ENCODE measurements around the gene DLL3.

Gene DLL3

GRCh38 chr19:39516270-39516669 is 17.5 kb downstream of the DLL3 start:
- Mint-ChIP-seq H3K27me3 (ENCODE audit: low read depth) (peaks cover 54% of the 10 kb centered on the region), H3K9me3 (no peaks in the 10 kb centered on the region), H3K4me1 (ENCODE audit: low read depth) (peaks cover 8% of the 10 kb centered on the region), H3K4me3 (peak overlapping the region; percentile 2), H3K36me3 (ENCODE audit: low read depth) (no peaks in the 10 kb centered on the region), H3K27ac (no peak overlapping the region)
- no peak for DNase-seq (ENCODE audit: low spot score)

GRCh38 chr19:39517432-39517831 is 18.7 kb downstream of the DLL3 start:
- H3K36me3 Mint-ChIP-seq (ENCODE audit: low read depth) = no peaks in the 10 kb centered on the region
- H3K27me3 Mint-ChIP-seq (ENCODE audit: low read depth) = peaks cover 54% of the 10 kb centered on the region
- peaks cover 8% of the 10 kb centered on the region for H3K4me1 Mint-ChIP-seq (ENCODE audit: low read depth)
- no peak overlapping the region for H3K27ac Mint-ChIP-seq
- H3K4me3 Mint-ChIP-seq = no peak overlapping the region
- no peak for DNase-seq (ENCODE audit: low spot score)
- H3K9me3 Mint-ChIP-seq = no peaks in the 10 kb centered on the region

DNA sequence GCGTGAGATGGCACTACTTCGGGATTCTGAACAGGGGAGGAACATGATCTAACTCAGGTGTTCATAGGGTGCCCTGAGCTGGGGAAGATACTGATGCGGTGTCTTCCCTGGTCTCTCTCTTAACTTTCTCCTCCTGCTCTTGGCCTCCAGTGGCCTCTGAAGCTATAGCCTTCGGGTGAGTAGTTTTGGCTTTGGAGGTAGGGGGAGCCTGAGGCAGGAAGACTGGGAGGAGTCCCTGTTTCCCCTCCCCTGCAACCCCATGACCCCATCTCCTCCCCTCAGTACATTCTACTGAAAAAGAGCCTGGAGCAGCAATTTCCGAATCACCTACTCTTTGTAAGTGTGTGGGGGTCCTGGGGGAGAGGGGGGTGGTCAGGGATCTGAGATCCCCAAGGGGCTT is 19.7 kb downstream of the DLL3 start:
- no peaks in the 10 kb centered on the region for H3K9me3 Mint-ChIP-seq
- H3K27me3 Mint-ChIP-seq (ENCODE audit: low read depth) = peaks cover 47% of the 10 kb centered on the region
- no peak overlapping the region for H3K4me3 Mint-ChIP-seq
- H3K36me3 Mint-ChIP-seq (ENCODE audit: low read depth) = no peaks in the 10 kb centered on the region
- no peak overlapping the region for H3K27ac Mint-ChIP-seq
- peaks cover 8% of the 10 kb centered on the region for H3K4me1 Mint-ChIP-seq (ENCODE audit: low read depth)
- no peak for DNase-seq (ENCODE audit: low spot score)

DNA sequence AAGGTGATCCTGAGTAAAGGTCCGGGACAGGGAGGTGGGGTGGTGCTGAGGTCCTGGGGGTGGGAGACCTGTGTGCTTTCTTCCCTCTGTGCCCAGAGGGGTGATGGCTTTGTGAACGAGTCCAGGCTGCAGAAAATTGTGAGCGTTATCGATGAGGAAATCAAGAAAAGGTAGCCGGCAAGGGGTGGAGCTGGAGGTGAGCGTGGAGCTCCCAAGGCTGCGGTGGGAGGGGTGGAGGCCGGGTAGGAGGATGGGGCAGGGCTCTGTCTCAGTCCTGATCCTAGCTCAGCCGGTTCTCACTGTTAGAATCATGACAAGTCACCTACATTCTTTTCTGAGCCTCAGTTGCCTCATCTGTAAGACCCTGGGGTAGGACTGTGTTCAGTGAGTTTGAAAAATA is 20.2 kb downstream of the DLL3 start:
- H3K27me3 Mint-ChIP-seq (ENCODE audit: low read depth) = peaks cover 42% of the 10 kb centered on the region
- H3K4me1 Mint-ChIP-seq (ENCODE audit: low read depth) = peaks cover 8% of the 10 kb centered on the region
- no peaks in the 10 kb centered on the region for H3K36me3 Mint-ChIP-seq (ENCODE audit: low read depth)
- H3K27ac Mint-ChIP-seq = no peak overlapping the region
- no peak for DNase-seq (ENCODE audit: low spot score)
- H3K4me3 Mint-ChIP-seq = no peak overlapping the region
- H3K9me3 Mint-ChIP-seq = no peaks in the 10 kb centered on the region

- Mint-ChIP-seq H3K4me3 (no peak overlapping the region), H3K27me3 (ENCODE audit: low read depth) (peaks cover 26% of the 10 kb centered on the region), H3K27ac (no peak overlapping the region), H3K4me1 (ENCODE audit: low read depth) (peaks cover 4% of the 10 kb centered on the region), H3K9me3 (no peaks in the 10 kb centered on the region), H3K36me3 (ENCODE audit: low read depth) (no peaks in the 10 kb centered on the region)
- DNase-seq (ENCODE audit: low spot score) = no peak
Measured at GRCh38 chr19:39520541-39521484, 22.1 kb downstream of the DLL3 start.

- Mint-ChIP-seq H3K27ac (no peak overlapping the region), H3K9me3 (no peaks in the 10 kb centered on the region), H3K4me1 (ENCODE audit: low read depth) (peaks cover 3% of the 10 kb centered on the region), H3K27me3 (ENCODE audit: low read depth) (no peaks in the 10 kb centered on the region), H3K36me3 (ENCODE audit: low read depth) (peaks cover 3% of the 10 kb centered on the region), H3K4me3 (no peak overlapping the region)
- DNase-seq (ENCODE audit: low spot score) = no peak
Measured at GRCh38 chr19:39524495-39524894, 25.7 kb downstream of the DLL3 start.

- Mint-ChIP-seq H3K4me3 (no peak overlapping the region), H3K4me1 (ENCODE audit: low read depth) (peaks cover 3% of the 10 kb centered on the region), H3K27me3 (ENCODE audit: low read depth) (no peaks in the 10 kb centered on the region), H3K27ac (no peak overlapping the region), H3K9me3 (no peaks in the 10 kb centered on the region), H3K36me3 (ENCODE audit: low read depth) (peaks cover 3% of the 10 kb centered on the region)
- DNase-seq (ENCODE audit: low spot score) = no peak
Measured at GRCh38 chr19:39525205-39525604, 26.5 kb downstream of the DLL3 start.

- peaks cover 13% of the 10 kb centered on the region for H3K4me1 Mint-ChIP-seq (ENCODE audit: low read depth)
- H3K36me3 Mint-ChIP-seq (ENCODE audit: low read depth) = peaks cover 8% of the 10 kb centered on the region
- DNase-seq (ENCODE audit: low spot score) = no peak
- H3K4me3 Mint-ChIP-seq = peak overlapping the region; percentile 93
- H3K9me3 Mint-ChIP-seq = no peaks in the 10 kb centered on the region
- no peaks in the 10 kb centered on the region for H3K27me3 Mint-ChIP-seq (ENCODE audit: low read depth)
- H3K27ac Mint-ChIP-seq = peak overlapping the region; percentile 73
Measured at GRCh38 chr19:39531834-39532232, 33.1 kb downstream of the DLL3 start.

GRCh38 chr19:39532233-39533002 is 33.7 kb downstream of the DLL3 start, which contains the start of gene EID2B:
EID2B (minus strand) TSS chr19:39532852; CDS start chr19:39532802, 50 bp downstream.
- Mint-ChIP-seq H3K4me3 (peak within 1 kb of the TSS; percentile 93), H3K27me3 (ENCODE audit: low read depth) (no peaks in the 10 kb centered on the region), H3K36me3 (ENCODE audit: low read depth) (peaks cover 9% of the 10 kb centered on the region), H3K4me1 (ENCODE audit: low read depth) (peaks cover 14% of the 10 kb centered on the region), H3K9me3 (no peaks in the 10 kb centered on the region), H3K27ac (peak within 1 kb of the TSS; percentile 84)
- peak; percentile 97 for DNase-seq (ENCODE audit: low spot score)

GRCh38 chr19:39533003-39533512 is 34.3 kb downstream of the DLL3 start:
- DNase-seq (ENCODE audit: low spot score) = no peak
- H3K27ac Mint-ChIP-seq = no peak overlapping the region
- H3K36me3 Mint-ChIP-seq (ENCODE audit: low read depth) = peaks cover 13% of the 10 kb centered on the region
- no peaks in the 10 kb centered on the region for H3K9me3 Mint-ChIP-seq
- peak overlapping the region; percentile 57 for H3K4me3 Mint-ChIP-seq
- H3K27me3 Mint-ChIP-seq (ENCODE audit: low read depth) = no peaks in the 10 kb centered on the region
- peaks cover 17% of the 10 kb centered on the region for H3K4me1 Mint-ChIP-seq (ENCODE audit: low read depth)

GRCh38 chr19:39533791-39534190 is 35.0 kb downstream of the DLL3 start:
- peaks cover 19% of the 10 kb centered on the region for H3K4me1 Mint-ChIP-seq (ENCODE audit: low read depth)
- H3K27ac Mint-ChIP-seq = no peak overlapping the region
- peaks cover 15% of the 10 kb centered on the region for H3K36me3 Mint-ChIP-seq (ENCODE audit: low read depth)
- H3K27me3 Mint-ChIP-seq (ENCODE audit: low read depth) = no peaks in the 10 kb centered on the region
- no peak for DNase-seq (ENCODE audit: low spot score)
- H3K4me3 Mint-ChIP-seq = no peak overlapping the region
- no peaks in the 10 kb centered on the region for H3K9me3 Mint-ChIP-seq

DNA sequence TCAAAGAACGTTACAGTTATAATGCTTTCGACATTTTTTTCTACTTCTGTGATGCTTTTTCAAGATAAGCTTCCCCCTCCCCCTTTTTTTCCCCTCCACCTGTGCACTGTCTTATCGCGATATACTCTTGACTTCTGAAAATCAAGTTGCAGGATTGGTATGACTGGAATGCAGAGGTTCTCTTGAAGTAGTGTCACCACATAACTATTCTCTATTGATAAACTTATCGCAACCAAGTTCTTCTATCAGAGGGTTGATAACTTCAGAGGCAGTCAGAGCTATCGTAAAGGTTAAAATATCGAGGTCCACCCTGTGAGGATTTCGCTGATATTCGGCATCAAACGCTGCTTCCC is 40.4 kb downstream of the DLL3 start:
- peaks cover 27% of the 10 kb centered on the region for H3K4me1 Mint-ChIP-seq (ENCODE audit: low read depth)
- H3K27me3 Mint-ChIP-seq (ENCODE audit: low read depth) = no peaks in the 10 kb centered on the region
- H3K27ac Mint-ChIP-seq = peak overlapping the region; percentile 75
- H3K36me3 Mint-ChIP-seq (ENCODE audit: low read depth) = peaks cover 18% of the 10 kb centered on the region
- DNase-seq (ENCODE audit: low spot score) = no peak
- H3K4me3 Mint-ChIP-seq = peak overlapping the region; percentile 89
- no peaks in the 10 kb centered on the region for H3K9me3 Mint-ChIP-seq

GRCh38 chr19:39539518-39540332 is 41.0 kb downstream of the DLL3 start, which contains the start of gene EID2:
EID2 (minus strand) TSS chr19:39540161; CDS start chr19:39540079, 82 bp downstream.
- Mint-ChIP-seq H3K9me3 (no peaks in the 10 kb centered on the region), H3K4me3 (peak within 1 kb of the TSS; percentile 97), H3K4me1 (ENCODE audit: low read depth) (peaks cover 32% of the 10 kb centered on the region)

More at GRCh38 chr19:39539518-39540332, 41.0 kb downstream of the DLL3 start, which contains the start of gene EID2:
- Mint-ChIP-seq H3K36me3 (ENCODE audit: low read depth) (peaks cover 18% of the 10 kb centered on the region), H3K27ac (peak within 1 kb of the TSS; percentile 92), H3K27me3 (ENCODE audit: low read depth) (no peaks in the 10 kb centered on the region)
- peak; percentile 96 for DNase-seq (ENCODE audit: low spot score)

Measured in T-helper 2 cell treated with Interferon-gamma antibody and Interleukin-4, amounts not matched to agents 5 μg/mL and 100 μg/mL, for 36 hours (primary cell).